Heart left ventricle (tissue), 16 donors: ENCODE measurements around the gene LRP1. TPM values are rescaled to one million over a fixed set of nuclear protein-coding genes. Genes with fewer than 3 reads are reported as not detected.

Experiments used
- ATAC-seq, 4 donors: fragments of 200-7000 bp; cut with Tn5 transposase; one replicate each; pipeline ENCODE4 v1.9.1; 2020 to 2022; ENCODE audit warnings: moderate library complexity in 4 of 4, mild to moderate bottlenecking in 3 of 4, moderate number of reproducible peaks in 1 of 4
- DNase-seq, 5 donors: peaks; one replicate each; pipeline ENCODE4 v3.0.0-alpha.2; 2020
- H3K27ac ChIP-seq, 12 donors: fragments of 200-600 bp; sonication (generic) in 4 of 12; one replicate each; pipeline versions ENCODE4 v1.5.0 to v1.8.0; 2016 to 2022; ENCODE audit warnings: mild to moderate bottlenecking in 2 of 12
- H3K27me3 ChIP-seq, 9 donors: fragments of 200-600 bp; sonication (generic) in 2 of 9; one replicate each; pipeline versions ENCODE4 v1.5.1 to v1.8.0; 2016 to 2022; ENCODE audit warnings: mild to moderate bottlenecking in 3 of 9
- H3K36me3 ChIP-seq, 9 donors: fragments of 200-600 bp; sonication (generic) in 2 of 9; one replicate each; pipeline versions ENCODE4 v1.5.0 to v1.8.0; 2018 to 2022; ENCODE audit warnings: mild to moderate bottlenecking in 2 of 9
- H3K4me1 ChIP-seq, 12 donors: fragments of 200-600 bp; sonication (generic) in 4 of 12; one replicate each; pipeline versions ENCODE4 v1.5.0 to v1.8.0; 2016 to 2022; ENCODE audit warnings: mild to moderate bottlenecking in 3 of 12
- H3K4me3 ChIP-seq, 12 donors: fragments of 200-600 bp; sonication (generic) in 4 of 12; one replicate each; pipeline versions ENCODE4 v1.5.0 to v1.8.0; 2017 to 2022; ENCODE audit warnings: mild to moderate bottlenecking in 9 of 12, moderate library complexity in 4 of 12
- H3K9me3 ChIP-seq, 12 donors: fragments of 200-600 bp; sonication (generic) in 4 of 12; one replicate each; pipeline versions ENCODE4 v1.5.0 to v1.8.0; 2016 to 2022; ENCODE audit warnings: mild to moderate bottlenecking in 1 of 12
- POLR2A ChIP-seq, 2 donors: fragments of 450-650 bp; IDR thresholded peaks; one replicate each; pipeline ENCODE4 v1.6.1; 2017; ENCODE audit warnings: antibody characterized with exemption in 2 of 2, mild to moderate bottlenecking in 2 of 2, moderate library complexity in 2 of 2
- WGBS, 4 donors: extraction: QIAGEN DNeasy Blood & Tissue Kit in 2 of 4; methylation state at CpG; one replicate each; pipeline versions ENCODE4 v1.1.5 to v1.1.7; 2013 to 2018; 5-methylcytosine and 5-hydroxymethylcytosine counted together
- intact Hi-C, 10 donors: fragments of 100-400 bp; cut with DNase I; formaldehyde crosslinking; loops; one replicate each; pipeline versions ENCODE4 v1.11.1 to v1.14.2; 2022
- polyA plus RNA-seq, 2 donors: library from polyadenylated mRNA; stranded (reverse); fragments of 200-250 nt; gene quantifications; one replicate each; pipeline ENCODE4 v1.2.3, GENCODE V29; 2013
- total RNA-seq, 9 donors: library from RNA; depleted of rRNA in 2 of 9; stranded (reverse); fragments of >200 nt in 2 of 9; fragmentation: NEBNext Ultra II Directional in 3 of 9; extraction: Animal tissue kit (Norgen Biotek cat#: 25700) in 3 of 9; gene quantifications; one replicate each; pipeline versions ENCODE4 v1.1.0 to v1.2.4, GENCODE V29; 2016 to 2023
- TF ChIP-seq, protein P1 (sequence below), 12 donors: fragments of 200-600 bp; sonication (generic) in 4 of 12; IDR thresholded peaks; one replicate each; pipeline versions ENCODE4 v1.5.0 to v1.8.0; 2018 to 2022; ENCODE audit warnings: antibody characterized with exemption in 12 of 12, mild to moderate bottlenecking in 5 of 12
- donor health status: ischemic (EF 13 %, LVEDD 7.1; RV severe dilation, severe dysfunction).
- donor health status: healthy with polysubstance abuse.
- donor health status: DM: no; HTN: yes; CAD: no.
- donor health status: DM: no; HTN: no; CAD: no.
- donor health status: ischemic (EF 25% LVEDD 6.9; RV normal size, moderate dysfunction).
- donor health status: ischemic (EF 25% LVEDD 5.7; RV mildly dilated, moderate dysfunction).
- donor health status: healthy.
- donor health status: DM: yes; HTN: yes; CAD: no.
- donor health status: ischemic (EF 35%, LVEDD 5.7; RV mildly dilated, moderate dysfunction).
- donor health status: nonischemic (EF 11% LVEDD 7.7; RV severe dilation, severe dysfunction).
- donor health status: DM: yes; HTN: yes; CAD: no.
- donor health status: PGD.
- donor health status: ischemic (EF 29% LVEDD 5.4; RV normal size, mild dysfunction).
- donor health status: nonischemic (EF 23%, LVEDD 6.1; RV moderate dilation, normal function).

LRP1 gene
- total and polyA plus RNA-seq, 11 donors = 23.0 to 316 (median 69.0) TPM

DNA sequence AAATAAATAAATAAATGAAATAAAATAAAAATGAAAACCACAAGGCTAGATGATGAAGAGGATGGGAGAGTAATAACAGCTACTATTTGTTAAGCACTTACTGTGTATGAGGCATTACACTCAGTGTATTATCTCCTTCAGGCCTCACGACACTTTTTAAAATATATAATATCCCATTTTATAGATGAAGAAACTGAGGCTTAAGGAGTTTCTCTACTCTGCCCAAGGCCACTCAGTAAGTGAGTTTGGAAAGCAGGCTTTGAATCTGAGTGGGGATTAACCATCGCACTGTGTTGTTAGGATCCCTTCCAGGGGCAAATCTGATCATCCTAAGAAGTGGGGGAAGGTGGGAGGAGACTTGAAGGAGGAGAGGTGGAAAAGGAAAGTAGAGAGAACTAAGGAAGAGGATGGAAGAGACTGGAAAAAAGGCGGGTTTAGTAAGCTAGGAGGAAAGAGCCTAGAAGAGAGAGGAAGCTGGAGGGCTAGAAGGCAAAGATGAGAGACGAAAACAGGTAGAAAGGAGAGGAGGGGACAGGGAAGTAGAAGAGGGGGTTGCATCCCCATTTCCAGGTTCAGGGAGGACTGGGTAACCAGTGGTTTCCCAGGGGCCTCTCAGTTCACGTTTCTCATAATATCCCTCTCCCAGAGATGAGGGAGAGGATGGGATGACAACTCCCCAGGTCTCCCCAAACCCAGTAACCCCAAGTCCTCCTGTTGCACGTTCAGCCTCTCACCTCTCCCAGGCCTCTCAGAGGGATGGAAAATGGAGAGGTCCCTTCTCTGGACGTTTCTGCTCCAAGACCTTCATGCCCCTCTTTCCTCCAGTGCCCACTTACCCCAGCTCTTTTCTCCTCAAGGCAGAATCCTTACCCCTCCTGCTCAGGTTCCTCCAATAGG is 18.8 kb upstream of the LRP1 start:
- peaks cover 0 to 45% (median 30%) of the 10 kb centered on the region in 9 donors for H3K36me3 ChIP-seq
- no peak for ATAC-seq
- no peaks in the 10 kb centered on the region for H3K27me3 ChIP-seq
- H3K27ac ChIP-seq = peak overlapping the region; percentile 93 to 100 (median 99)
- no peak for TF ChIP-seq POLR2A (IDR thresholded peaks at IDR 0.05)
- TF ChIP-seq, protein P1, sequence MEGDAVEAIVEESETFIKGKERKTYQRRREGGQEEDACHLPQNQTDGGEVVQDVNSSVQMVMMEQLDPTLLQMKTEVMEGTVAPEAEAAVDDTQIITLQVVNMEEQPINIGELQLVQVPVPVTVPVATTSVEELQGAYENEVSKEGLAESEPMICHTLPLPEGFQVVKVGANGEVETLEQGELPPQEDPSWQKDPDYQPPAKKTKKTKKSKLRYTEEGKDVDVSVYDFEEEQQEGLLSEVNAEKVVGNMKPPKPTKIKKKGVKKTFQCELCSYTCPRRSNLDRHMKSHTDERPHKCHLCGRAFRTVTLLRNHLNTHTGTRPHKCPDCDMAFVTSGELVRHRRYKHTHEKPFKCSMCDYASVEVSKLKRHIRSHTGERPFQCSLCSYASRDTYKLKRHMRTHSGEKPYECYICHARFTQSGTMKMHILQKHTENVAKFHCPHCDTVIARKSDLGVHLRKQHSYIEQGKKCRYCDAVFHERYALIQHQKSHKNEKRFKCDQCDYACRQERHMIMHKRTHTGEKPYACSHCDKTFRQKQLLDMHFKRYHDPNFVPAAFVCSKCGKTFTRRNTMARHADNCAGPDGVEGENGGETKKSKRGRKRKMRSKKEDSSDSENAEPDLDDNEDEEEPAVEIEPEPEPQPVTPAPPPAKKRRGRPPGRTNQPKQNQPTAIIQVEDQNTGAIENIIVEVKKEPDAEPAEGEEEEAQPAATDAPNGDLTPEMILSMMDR (IDR thresholded peaks at IDR 0.05) = no peak
- WGBS, 4 donors = 62 to 73% (median 65%) methylated on average over 7 of the region's 7 CpGs
- peaks cover 0 to 43% (median 17%) of the 10 kb centered on the region in 12 donors for H3K4me1 ChIP-seq
- peak overlapping the region in 11 of 12 donors; percentile 54 to 88 (median 66) for H3K4me3 ChIP-seq
- intact Hi-C loops = loop anchor here in 6 of 10 donors (1.0 to 10.0 kb wide), 7 partner anchors 20 to 355 kb away; partner anchors contain the start of genes ZBTB39 (in 4 of the 6), NAB2 (in 2 of the 6), NEMP1 (in 1 of the 6) and PRIM1 (in 1 of the 6)
- no peaks in the 10 kb centered on the region for H3K9me3 ChIP-seq
- DNase-seq = no peak

DNA sequence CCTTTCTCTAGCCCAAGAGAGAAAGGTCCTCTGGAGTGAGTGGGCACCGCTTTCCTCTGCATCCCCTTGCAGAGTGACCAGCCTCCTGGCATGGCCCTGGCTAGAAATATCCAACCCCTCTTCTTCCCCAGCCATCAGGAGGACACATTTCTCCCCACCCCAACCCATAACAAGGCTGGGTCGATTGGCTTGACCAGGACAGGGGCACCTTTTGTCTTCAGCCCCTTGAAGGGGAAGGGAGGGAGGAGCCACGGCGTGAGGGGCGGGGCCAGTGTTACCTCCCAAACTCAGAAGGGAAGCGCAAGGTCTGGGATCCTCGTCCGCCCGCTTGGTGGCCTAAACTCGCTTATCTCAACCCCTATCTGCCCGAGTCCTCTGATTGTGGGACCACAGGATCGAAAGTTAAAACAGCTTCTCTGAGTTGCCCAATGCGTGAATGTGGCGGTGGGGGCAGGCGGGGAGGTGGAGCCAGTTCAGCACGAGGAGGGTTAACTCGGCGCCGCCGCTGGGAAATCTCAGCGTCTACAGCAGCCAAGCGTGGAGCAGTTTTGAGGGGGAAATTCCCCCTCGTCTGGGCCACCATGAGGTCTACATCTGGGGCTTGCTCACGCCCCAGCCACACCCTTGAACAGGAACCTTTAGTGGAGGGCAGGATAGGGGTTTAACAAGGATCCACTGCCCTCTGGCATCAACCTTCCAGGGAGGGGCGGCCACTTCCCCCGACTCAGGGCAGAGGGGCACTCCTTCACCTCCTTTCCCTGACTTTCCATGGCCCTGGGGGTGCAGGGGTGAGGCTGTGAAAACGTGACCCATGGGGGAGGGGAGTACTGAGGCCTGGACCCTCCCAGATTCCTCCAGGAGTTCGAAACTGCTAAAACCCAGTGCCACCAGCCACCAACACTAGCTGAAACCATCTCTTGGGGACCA is 17.9 kb upstream of the LRP1 start:
- Histone ChIP-seq H3K9me3 (no peaks in the 10 kb centered on the region), H3K36me3 (peaks cover 0 to 36% (median 24%) of the 10 kb centered on the region in 9 donors), H3K27ac (peak overlapping the region; percentile 93 to 100 (median 99)), H3K4me1 (peaks cover 0 to 43% (median 17%) of the 10 kb centered on the region in 12 donors), H3K27me3 (no peaks in the 10 kb centered on the region), H3K4me3 (peak overlapping the region; percentile 21 to 88 (median 65))
- intact Hi-C loops = loop anchor here in 7 of 10 donors (1.0 to 10.0 kb wide), 7 partner anchors 21 to 356 kb away; partner anchors contain the start of genes ZBTB39 (in 4 of the 7), NAB2 (in 3 of the 7), NEMP1 (in 1 of the 7) and PRIM1 (in 1 of the 7)
- TF ChIP-seq POLR2A (IDR thresholded peaks at IDR 0.05) = peak in 1 of 2 donors; percentile 26
- TF ChIP-seq, protein P1 (IDR thresholded peaks at IDR 0.05) = no peak
- WGBS, 4 donors = 5 to 12% (median 10%) methylated on average over 12 to 28 of the region's 28 CpGs
- peak; percentile 1 to 40 (median 24) for ATAC-seq
- DNase-seq = peak; percentile 70 to 85 (median 74)

DNA sequence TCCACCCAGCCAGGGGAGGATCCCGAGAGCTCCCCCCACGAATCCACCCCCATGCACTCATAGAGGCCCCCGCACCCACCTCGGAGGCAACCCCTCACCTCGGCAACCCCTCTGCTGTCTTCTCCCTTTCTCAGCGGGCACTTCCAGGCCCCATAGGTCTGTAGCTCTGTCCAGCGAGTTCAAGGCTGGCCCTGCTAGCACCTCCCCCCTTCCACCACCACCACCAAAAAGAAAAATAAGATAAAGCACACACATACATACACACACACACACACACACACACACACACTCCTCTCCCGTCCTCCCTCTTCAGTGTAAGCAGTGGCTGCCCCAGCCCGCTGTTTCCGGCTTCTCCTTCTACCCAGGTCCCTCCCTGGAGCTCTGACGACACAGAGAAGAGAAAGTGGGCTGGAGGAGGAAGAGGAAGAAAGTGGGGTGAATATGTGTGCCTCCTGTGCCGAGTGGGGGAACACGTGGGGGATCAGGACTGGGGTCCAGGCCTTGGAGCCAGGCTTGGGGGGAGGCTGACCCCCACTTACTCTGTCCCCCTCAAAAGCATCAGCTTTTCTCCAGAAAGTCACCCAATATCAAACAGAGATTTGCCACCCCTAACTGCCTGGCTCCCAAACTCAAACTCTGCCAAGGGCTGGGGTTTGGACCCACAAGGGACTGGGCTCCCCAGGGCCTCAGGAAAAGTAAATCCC is 17.1 kb upstream of the LRP1 start, which contains the start of gene STAT6:
STAT6 (minus strand) TSS at position 332 of the 704 bp plus-strand sequence. CDS start 3,084 bp downstream, outside the sequence.
- intact Hi-C loops = loop anchor here in 7 of 10 donors (1.0 to 10.0 kb wide), 7 partner anchors 22 to 356 kb away; partner anchors contain the start of genes ZBTB39 (in 4 of the 7), NAB2 (in 2 of the 7), NEMP1 (in 1 of the 7) and PRIM1 (in 1 of the 7)
- 5 to 21% (median 15%) methylated on average over 11 to 13 of the region's 13 CpGs for WGBS, 4 donors
- no peaks in the 10 kb centered on the region for H3K9me3 ChIP-seq
- peak; percentile 70 to 86 (median 78) for ATAC-seq
- peaks cover 0 to 28% (median 18%) of the 10 kb centered on the region in 9 donors for H3K36me3 ChIP-seq
- TF ChIP-seq, protein P1 (IDR thresholded peaks at IDR 0.05) = peak in 2 of 12 donors; percentile 24 to 36
- TF ChIP-seq POLR2A (IDR thresholded peaks at IDR 0.05) = peak in 1 of 2 donors; percentile 45
- peak within 1 kb of the TSS; percentile 93 to 100 (median 99) for H3K27ac ChIP-seq
- H3K27me3 ChIP-seq = no peaks in the 10 kb centered on the region
- peak within 1 kb of the TSS; percentile 21 to 88 (median 65) for H3K4me3 ChIP-seq
- DNase-seq = peak; percentile 86 to 87 (median 87)
- peaks cover 0 to 39% (median 17%) of the 10 kb centered on the region in 12 donors for H3K4me1 ChIP-seq
